CD14-positive monocyte (primary cell): ENCODE results near the gene HSP90AA1. TPM values are rescaled to one million over a fixed set of nuclear protein-coding genes. Genes with fewer than 3 reads are reported as not detected.
A peak's percentile ranks its signal among the peaks of the same experiment; 100 is the strongest.
"Not testable (repeated sequence)": the region's sequence is repeated elsewhere in the genome, so short reads cannot be mapped to it uniquely, and the experiment has no call there.

ENCODE experiments used
- DNase-seq, 3 donors: peaks; one replicate each; pipeline ENCODE4 v3.0.0-alpha.2; 2011 to 2022
- H2AFZ ChIP-seq: 2 replicates; pipeline ENCODE4 v1.6.0; 2012; ENCODE audit warnings: mild to moderate bottlenecking, low read depth, low read length, inconsistent platforms; ENCODE audit not compliant: insufficient read depth, poor library complexity, severe bottlenecking
- H3K27ac ChIP-seq, 2 donors: 1 replicate in 1 of 2; 2 replicates in 1 of 2; pipeline ENCODE4 v1.5.1; 2012 to 2013; ENCODE audit warnings: low read length in 2 of 2, control low read depth in 1 of 2, inconsistent platforms in 1 of 2, low read depth in 1 of 2, mild to moderate bottlenecking in 1 of 2
- H3K27me3 ChIP-seq, 2 donors: one replicate each; pipeline versions ENCODE4 v1.6.0 to v1.6.1; 2011 to 2013; ENCODE audit warnings: low read length in 2 of 2; ENCODE audit not compliant: control insufficient read depth in 2 of 2, insufficient read depth in 2 of 2
- H3K36me3 ChIP-seq, 2 donors: replicated peaks in 1 of 2; 1 replicate in 1 of 2; 2 replicates in 1 of 2; pipeline versions ENCODE4 v1.5.1 to v1.6.1; 2012 to 2013; ENCODE audit warnings: low read length in 2 of 2, control low read depth in 1 of 2, inconsistent platforms in 1 of 2, mild to moderate bottlenecking in 1 of 2; ENCODE audit not compliant: insufficient read depth in 2 of 2, control insufficient read depth in 1 of 2
- H3K4me1 ChIP-seq, 2 donors: 1 replicate in 1 of 2; 2 replicates in 1 of 2; pipeline versions ENCODE4 v1.5.1 to v1.6.1; 2012 to 2013; ENCODE audit warnings: low read length in 2 of 2, control low read depth in 1 of 2, inconsistent platforms in 1 of 2, mild to moderate bottlenecking in 1 of 2, moderate library complexity in 1 of 2; ENCODE audit not compliant: insufficient read depth in 2 of 2, control insufficient read depth in 1 of 2
- H3K4me2 ChIP-seq: replicated peaks from 2 replicates; pipeline ENCODE3; 2012; ENCODE audit warnings: low read length, moderate library complexity, mild to moderate bottlenecking; ENCODE audit not compliant: poor library complexity, severe bottlenecking; ENCODE audit errors: extremely low read depth
- H3K4me3 ChIP-seq, 3 experiments: fragments of 200-600 bp in 1 of 3; sonication (generic) in 1 of 3; replicated peaks in 1 of 3; 1 replicate in 2 of 3; 2 replicates in 1 of 3; pipeline ENCODE4 v1.5.1; 2011 to 2013; ENCODE audit warnings: low read length in 3 of 3, mild to moderate bottlenecking in 3 of 3, control low read depth in 2 of 3, low read depth in 2 of 3, inconsistent platforms in 1 of 3, moderate library complexity in 1 of 3
- H3K79me2 ChIP-seq: 2 replicates; pipeline ENCODE4 v1.6.0; 2012; ENCODE audit warnings: mild to moderate bottlenecking, control low read depth, inconsistent platforms, low read length, moderate library complexity; ENCODE audit not compliant: insufficient read depth
- H3K9ac ChIP-seq: 2 replicates; pipeline ENCODE4 v1.6.0; 2017; ENCODE audit warnings: low read length, mild to moderate bottlenecking; ENCODE audit not compliant: insufficient read depth, poor library complexity, severe bottlenecking
- H3K9me3 ChIP-seq, 2 donors: replicated peaks in 1 of 2; 1 replicate in 1 of 2; 2 replicates in 1 of 2; pipeline versions ENCODE4 v1.5.1 to v1.6.1; 2012 to 2013; ENCODE audit warnings: low read length in 2 of 2, control low read depth in 1 of 2; ENCODE audit not compliant: control insufficient read depth in 1 of 2, insufficient read depth in 1 of 2
- H4K20me1 ChIP-seq: 2 replicates; pipeline ENCODE4 v1.6.0; 2012; ENCODE audit warnings: mild to moderate bottlenecking, low read length, control low read depth, moderate library complexity; ENCODE audit not compliant: insufficient read depth
- H3K27ac Mint-ChIP-seq, 7 donors: one replicate each; pipeline ENCODE4 v1.8.0; 2020; ENCODE audit warnings: mild to moderate bottlenecking in 7 of 7, mixed read lengths in 7 of 7, moderate library complexity in 6 of 7, inconsistent platforms in 2 of 7
- H3K27me3 Mint-ChIP-seq, 3 donors: one replicate each; pipeline ENCODE4 v1.8.0; 2021 to 2022; ENCODE audit warnings: low read depth in 3 of 3, mild to moderate bottlenecking in 3 of 3, mixed read lengths in 3 of 3, moderate library complexity in 3 of 3, inconsistent platforms in 1 of 3
- H3K36me3 Mint-ChIP-seq, 2 donors: one replicate each; pipeline ENCODE4 v1.8.0; 2020; ENCODE audit warnings: mixed read lengths in 2 of 2, inconsistent platforms in 1 of 2, mild to moderate bottlenecking in 1 of 2
- H3K4me1 Mint-ChIP-seq: one replicate; pipeline ENCODE4 v1.8.0; 2020; ENCODE audit warnings: mild to moderate bottlenecking, mixed read lengths
- H3K4me3 Mint-ChIP-seq, 2 donors: one replicate each; pipeline ENCODE4 v1.8.0; 2020; ENCODE audit warnings: mild to moderate bottlenecking in 2 of 2, mixed read lengths in 2 of 2, moderate library complexity in 1 of 2
- H3K9me3 Mint-ChIP-seq, 7 donors: one replicate each; pipeline ENCODE4 v1.8.0; 2020 to 2022; ENCODE audit warnings: mixed read lengths in 7 of 7, mild to moderate bottlenecking in 6 of 7, moderate library complexity in 6 of 7, inconsistent platforms in 2 of 7
- CTCF ChIP-seq: fragments of 200-600 bp; IDR thresholded peaks from one replicate; pipeline ENCODE4 v1.8.0; 2022; ENCODE audit warnings: antibody characterized with exemption, mild to moderate bottlenecking
- WGBS: methylation state at CpG from one replicate; pipeline ENCODE4 v1.1.5; 2013; ENCODE audit warnings: missing lambda C conversion rate; ENCODE audit not compliant: insufficient coverage; 5-methylcytosine and 5-hydroxymethylcytosine counted together
- intact Hi-C, 2 donors: fragments of 100-400 bp; cut with micrococcal nuclease; formaldehyde crosslinking; loops; one replicate each; pipeline versions ENCODE4 v1.15.0 to v1.15.1; 2023
- polyA plus RNA-seq, 3 donors: library from polyadenylated mRNA; depleted of rRNA in 1 of 3; unstranded in 2 of 3; stranded (reverse) in 1 of 3; fragments of 300-500 nt in 2 of 3; fragments of >200 nt in 1 of 3; fragmentation: Illumina TruSeq in 2 of 3; gene quantifications; 1 replicate in 2 of 3; 2 replicates in 1 of 3; pipeline ENCODE4 v1.2.3, GENCODE V29; 2012 to 2021

HSP90AA1 gene
- polyA plus RNA-seq, 3 donors = 149 to 211 (median 180) TPM

- H3K4me1 Mint-ChIP-seq = peaks cover 54% of the 10 kb centered on the region
- H3K4me3 Mint-ChIP-seq = peak overlapping the region; percentile 94 to 95
- H3K4me2 ChIP-seq = peak overlapping the region; percentile 91
- peaks cover 25 to 47% of the 10 kb centered on the region in 2 donors for H3K4me1 ChIP-seq
- H3K4me3 ChIP-seq = peak overlapping the region; percentile 52 to 88 (median 57)
- H3K27me3 ChIP-seq = no peaks in the 10 kb centered on the region
- H4K20me1 ChIP-seq = peaks cover 51% of the 10 kb centered on the region
- DNase-seq = no peak
- no peaks in the 10 kb centered on the region for H3K9me3 ChIP-seq
- peak overlapping the region; percentile 90 for H3K9ac ChIP-seq
- peaks cover 58 to 59% of the 10 kb centered on the region in 2 donors for H3K36me3 Mint-ChIP-seq
- H3K27me3 Mint-ChIP-seq = peaks cover 3 to 6% (median 4%) of the 10 kb centered on the region in 3 donors
- H3K9me3 Mint-ChIP-seq = peaks cover 0 to 5% (median 0%) of the 10 kb centered on the region in 7 donors
- peaks cover 53% of the 10 kb centered on the region for H3K79me2 ChIP-seq
- peaks cover 51 to 54% of the 10 kb centered on the region in 2 donors for H3K36me3 ChIP-seq
- H3K27ac ChIP-seq = peak overlapping the region in 1 of 2 donors; percentile 83
- H2AFZ ChIP-seq = no peak overlapping the region
- no peak for TF ChIP-seq CTCF
- 73% methylated on average over 7 of the region's 10 CpGs for WGBS
- intact Hi-C loops = loop anchor here in 1 of 2 donors (5.0 kb wide), 3 partner anchors 52 to 277 kb away; partner anchors contain the start of genes CINP, TECPR2, WDR20 and ZNF839
- H3K27ac Mint-ChIP-seq = peak overlapping the region in 6 of 7 donors; percentile 58 to 96 (median 78)
Measured at GRCh38 chr14:102085488-102085887, 1.4 kb downstream of the HSP90AA1 start.

GRCh38 chr14:102084931-102085330, 1.9 kb downstream of the HSP90AA1 start:
- peaks cover 53% of the 10 kb centered on the region for H3K79me2 ChIP-seq
- no peaks in the 10 kb centered on the region for H3K9me3 ChIP-seq
- intact Hi-C loops = loop anchor here in 1 of 2 donors (5.0 kb wide), 4 partner anchors 52 to 1252 kb away; partner anchors contain the start of genes CINP, TECPR2, WDR20 and ZNF839
- H3K27ac ChIP-seq = no peak overlapping the region
- peak overlapping the region; percentile 91 for H3K4me2 ChIP-seq
- H3K27me3 ChIP-seq = no peaks in the 10 kb centered on the region
- Mint-ChIP-seq H3K27me3 (peaks cover 0 to 3% (median 3%) of the 10 kb centered on the region in 3 donors), H3K4me3 (no peak overlapping the region), H3K36me3 (peaks cover 64 to 65% of the 10 kb centered on the region in 2 donors), H3K4me1 (peaks cover 49% of the 10 kb centered on the region), H3K27ac (peak overlapping the region in 4 of 7 donors; percentile 11 to 56 (median 38)), H3K9me3 (peaks cover 0 to 3% (median 0%) of the 10 kb centered on the region in 7 donors)
- no peak for DNase-seq
- H3K36me3 ChIP-seq = peaks cover 56 to 59% of the 10 kb centered on the region in 2 donors
- H3K4me3 ChIP-seq = peak overlapping the region in 1 of 3 experiments; percentile 88
- no peak overlapping the region for H2AFZ ChIP-seq
- TF ChIP-seq CTCF = no peak
- WGBS = 97% methylated on average over 3 of the region's 6 CpGs
- H4K20me1 ChIP-seq = peaks cover 57% of the 10 kb centered on the region
- no peak overlapping the region for H3K9ac ChIP-seq
- H3K4me1 ChIP-seq = peaks cover 25 to 47% of the 10 kb centered on the region in 2 donors

- not testable (repeated sequence) for H2AFZ ChIP-seq, DNase-seq, H3K9ac ChIP-seq, H3K4me3 Mint-ChIP-seq, H3K27me3 Mint-ChIP-seq, H3K4me2 ChIP-seq, H3K9me3 ChIP-seq, H3K27me3 ChIP-seq, H3K9me3 Mint-ChIP-seq
- intact Hi-C loops = loop anchor here in 1 of 2 donors (5.0 kb wide), 1 partner anchor 1253 kb away; no protein-coding TSS in a partner anchor
- peak overlapping the region in 4 of 7 donors; percentile 11 to 51 (median 26) for H3K27ac Mint-ChIP-seq
- H3K4me1 Mint-ChIP-seq = peaks cover 45% of the 10 kb centered on the region
- Histone ChIP-seq H3K27ac (peak overlapping the region in 1 of 2 donors; percentile 36), H3K36me3 (peaks cover 60 to 64% of the 10 kb centered on the region in 2 donors), H3K4me1 (peaks cover 25 to 47% of the 10 kb centered on the region in 2 donors), H4K20me1 (peaks cover 61% of the 10 kb centered on the region), H3K79me2 (peaks cover 53% of the 10 kb centered on the region), H3K4me3 (peak overlapping the region in 1 of 3 experiments; percentile 88)
- peaks cover 66 to 68% of the 10 kb centered on the region in 2 donors for H3K36me3 Mint-ChIP-seq
- 100% methylated on average over 5 of the region's 5 CpGs for WGBS
Measured at GRCh38 chr14:102084522-102084921, 2.3 kb downstream of the HSP90AA1 start.
